Inferior parietal cortex (tissue), 1 donor: ENCODE data around the gene PACSIN2.
"Not testable (repeated sequence)": the region's sequence is repeated elsewhere in the genome, so short reads cannot be mapped to it uniquely, and the experiment has no call there.

ENCODE experiments used
- DNase-seq: peaks from one replicate; pipeline ENCODE4 v3.0.0-alpha.2; 2016; ENCODE audit errors: extremely low spot score

The PACSIN2 gene

GRCh38 chr22:43011079-43011478 lies 3.9 kb downstream of the PACSIN2 start:
- no peak for DNase-seq

GRCh38 chr22:43009444-43009843 lies 5.5 kb downstream of the PACSIN2 start:
- no peak for DNase-seq

- no peak for DNase-seq
Observed at GRCh38 chr22:43008921-43009320, 6.0 kb downstream of the PACSIN2 start.

GRCh38 chr22:43008509-43008908 lies 6.4 kb downstream of the PACSIN2 start:
- DNase-seq = no peak

- DNase-seq = no peak
Observed at GRCh38 chr22:43007519-43008102, 7.3 kb downstream of the PACSIN2 start.

GRCh38 chr22:43006753-43007152 lies 8.2 kb downstream of the PACSIN2 start:
- DNase-seq = no peak

GRCh38 chr22:43006016-43006505 lies 8.9 kb downstream of the PACSIN2 start:
- DNase-seq = no peak

- DNase-seq = no peak
Observed at GRCh38 chr22:43005106-43005505, 9.8 kb downstream of the PACSIN2 start.

- DNase-seq = no peak
Observed at GRCh38 chr22:43004362-43005035, 10.4 kb downstream of the PACSIN2 start.

- DNase-seq = no peak
Observed at GRCh38 chr22:43002202-43002586, 12.8 kb downstream of the PACSIN2 start.

- DNase-seq = no peak
Observed at GRCh38 chr22:43001271-43002201, 13.4 kb downstream of the PACSIN2 start.

- DNase-seq = no peak
Observed at GRCh38 chr22:43000441-43001175, 14.3 kb downstream of the PACSIN2 start.

GRCh38 chr22:42997582-42998090 lies 17.3 kb downstream of the PACSIN2 start:
- no peak for DNase-seq

GRCh38 chr22:42996646-42997365 lies 18.1 kb downstream of the PACSIN2 start:
- DNase-seq = no peak

GRCh38 chr22:42995654-42996053 lies 19.3 kb downstream of the PACSIN2 start:
- DNase-seq = not testable (repeated sequence)

- no peak for DNase-seq
Observed at GRCh38 chr22:42994917-42995562, 19.9 kb downstream of the PACSIN2 start.

GRCh38 chr22:42994276-42994916 lies 20.6 kb downstream of the PACSIN2 start:
- no peak for DNase-seq

GRCh38 chr22:42993651-42994275 lies 21.2 kb downstream of the PACSIN2 start:
- no peak for DNase-seq

GRCh38 chr22:42992886-42993479 lies 22.0 kb downstream of the PACSIN2 start:
- no peak for DNase-seq
